ENCODE measurements around the gene UMODL1. TPM values are rescaled to one million over a fixed set of nuclear protein-coding genes. Genes with fewer than 3 reads are reported as not detected.

Gene UMODL1
- total and polyA plus RNA-seq, 2 donors (not counting 3 experiments of a cell fraction or from before 2014, with no cell fraction given), result not detected

- ChIA-PET POLR2A (no interaction called here), CTCF (interaction anchor here (0.6 to 0.9 kb wide), 3 partner anchors 10 to 126 kb away, joined by 3 to 4 read pairs (median 3); no protein-coding TSS in a partner anchor)
- no peaks in the 10 kb centered on the region for H3K36me3 ChIP-seq (ENCODE audit: control insufficient read depth in 2 of 2, extremely low read depth in 1 of 2, insufficient read depth in 2 of 2, low read length in 2 of 2)
- no peak overlapping the region for H2AFZ ChIP-seq (ENCODE audit: low read depth, low read length)
- H3K27ac ChIP-seq (ENCODE audit: insufficient read depth, low read depth, low read length), result no peak overlapping the region
- no peaks in the 10 kb centered on the region for H3K27me3 ChIP-seq (ENCODE audit: control insufficient read depth in 2 of 2, insufficient read depth in 2 of 2, low read length in 2 of 2)
- H3K79me2 ChIP-seq (ENCODE audit: control insufficient read depth, insufficient read depth, low read length), result no peaks in the 10 kb centered on the region
- no peaks in the 10 kb centered on the region for H3K9me3 ChIP-seq (replicated peaks; ENCODE audit: control insufficient read depth, insufficient read depth, low read length)
- intact Hi-C loops (cut with micrococcal nuclease), result no loop called here
- FAIRE-seq (no peak), DNase-seq (ENCODE audit: low read depth, low spot score) (no peak)
- dilution Hi-C loops (cut with MboI; ENCODE audit: extremely low pct_ligation_motif_present, low sequenced_read_pairs), result no loop called here
- H4K20me1 ChIP-seq (replicated peaks; ENCODE audit: control insufficient read depth, extremely low read depth, insufficient read depth, low read length), result no peaks in the 10 kb centered on the region
- no peak overlapping the region for H3K4me2 ChIP-seq (ENCODE audit: insufficient read depth, low read length)
- TF ChIP-seq POLR2AphosphoS5 (IDR thresholded peaks at IDR 0.05; ENCODE audit: insufficient read depth, low read depth, low read length) (no peak), MYC (IDR thresholded peaks at IDR 0.05; ENCODE audit: low read depth, low read length) (no peak), FOS (IDR thresholded peaks at IDR 0.05; ENCODE audit: borderline replicate concordance, insufficient read depth, low read length) (no peak), MAX (IDR thresholded peaks at IDR 0.05; ENCODE audit: insufficient read depth, insufficient read length) (no peak), JUN (IDR thresholded peaks at IDR 0.05; ENCODE audit: borderline replicate concordance, insufficient read depth, insufficient read length, low read depth) (no peak), CTCF (IDR thresholded peaks at IDR 0.05; ENCODE audit: extremely low read depth in 1 of 2, insufficient read depth in 1 of 2, low read depth in 1 of 2, low read length in 2 of 2) (no peak), POLR2A (IDR thresholded peaks at IDR 0.05; ENCODE audit: low read depth, low read length) (no peak), EZH2 (IDR thresholded peaks at IDR 0.05; ENCODE audit: borderline replicate concordance, low read depth, low read length, severe bottlenecking) (no peak), GATA2 (IDR thresholded peaks at IDR 0.05; ENCODE audit: insufficient read depth, insufficient read length, low read depth, low read length) (no peak)
- peaks cover 14% of the 10 kb centered on the region for H3K4me1 ChIP-seq (ENCODE audit: control insufficient read depth, extremely low read depth, insufficient read depth, low read length)
- BruUV-seq (replicated peaks), result no TSS peak
- no peaks in the 10 kb centered on the region for H3K9me1 ChIP-seq (replicated peaks; ENCODE audit: control insufficient read depth, extremely low read depth, insufficient read depth, low read length)
- no peak overlapping the region for H3K9ac ChIP-seq (replicated peaks; ENCODE audit: extremely low read depth, insufficient read depth, low read length)
- H3K4me3 ChIP-seq (replicated peaks in 1 of 3; ENCODE audit: insufficient read depth in 1 of 3, low read depth in 1 of 3, low read length in 3 of 3), result no peak overlapping the region
These were observed 26.1 kb upstream of the UMODL1 start for GRCh38 chr21:42044871-42045495.

Measured in endothelial cell of umbilical vein (primary cell).